Measurements from ENCODE around the gene HOMER2. TPM values are rescaled to one million over a fixed set of nuclear protein-coding genes. Genes with fewer than 3 reads are reported as not detected.

HOMER2 gene
- total RNA-seq, 3 donors from 2014 or later, result 6.1 to 295 (median 77.7) TPM

DNA sequence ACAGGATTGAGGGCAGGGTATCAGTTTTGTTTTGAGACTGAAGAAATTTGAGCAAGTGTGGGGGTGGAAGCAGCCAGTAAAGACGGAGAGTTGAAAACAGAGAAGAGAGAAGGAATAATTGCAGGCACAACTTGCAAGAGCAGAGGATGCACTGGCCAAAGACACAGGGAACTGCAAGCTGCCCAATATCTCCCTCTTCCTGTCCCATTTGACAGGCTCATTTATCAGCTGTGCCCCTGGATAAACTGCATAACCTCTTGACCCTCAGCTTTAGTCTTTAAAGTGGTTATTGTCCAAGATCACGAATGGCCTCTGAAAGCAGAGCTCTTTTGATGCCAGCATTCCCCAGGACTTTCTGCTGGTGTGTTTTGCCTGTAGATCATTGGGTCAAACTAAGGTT, 28.5 kb upstream of the HOMER2 start:
- intact Hi-C loops (cut with DNase I; ENCODE audit: low total_unique reads), result no loop called here
- Histone ChIP-seq H3K9me3 (no peaks in the 10 kb centered on the region), H3K27ac (no peak overlapping the region), H3K4me3 (no peak overlapping the region), H3K36me3 (no peaks in the 10 kb centered on the region), H3K4me1 (no peaks in the 10 kb centered on the region), H3K27me3 (no peaks in the 10 kb centered on the region)
- no peak for DNase-seq (ENCODE audit: low spot score in 2 of 2)
- TF ChIP-seq POLR2AphosphoS5 (IDR thresholded peaks at IDR 0.05), result no peak
- no peak for TF ChIP-seq POLR2A (IDR thresholded peaks at IDR 0.05)
- TF ChIP-seq, protein P1, sequence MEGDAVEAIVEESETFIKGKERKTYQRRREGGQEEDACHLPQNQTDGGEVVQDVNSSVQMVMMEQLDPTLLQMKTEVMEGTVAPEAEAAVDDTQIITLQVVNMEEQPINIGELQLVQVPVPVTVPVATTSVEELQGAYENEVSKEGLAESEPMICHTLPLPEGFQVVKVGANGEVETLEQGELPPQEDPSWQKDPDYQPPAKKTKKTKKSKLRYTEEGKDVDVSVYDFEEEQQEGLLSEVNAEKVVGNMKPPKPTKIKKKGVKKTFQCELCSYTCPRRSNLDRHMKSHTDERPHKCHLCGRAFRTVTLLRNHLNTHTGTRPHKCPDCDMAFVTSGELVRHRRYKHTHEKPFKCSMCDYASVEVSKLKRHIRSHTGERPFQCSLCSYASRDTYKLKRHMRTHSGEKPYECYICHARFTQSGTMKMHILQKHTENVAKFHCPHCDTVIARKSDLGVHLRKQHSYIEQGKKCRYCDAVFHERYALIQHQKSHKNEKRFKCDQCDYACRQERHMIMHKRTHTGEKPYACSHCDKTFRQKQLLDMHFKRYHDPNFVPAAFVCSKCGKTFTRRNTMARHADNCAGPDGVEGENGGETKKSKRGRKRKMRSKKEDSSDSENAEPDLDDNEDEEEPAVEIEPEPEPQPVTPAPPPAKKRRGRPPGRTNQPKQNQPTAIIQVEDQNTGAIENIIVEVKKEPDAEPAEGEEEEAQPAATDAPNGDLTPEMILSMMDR (IDR thresholded peaks at IDR 0.05), result no peak

DNA sequence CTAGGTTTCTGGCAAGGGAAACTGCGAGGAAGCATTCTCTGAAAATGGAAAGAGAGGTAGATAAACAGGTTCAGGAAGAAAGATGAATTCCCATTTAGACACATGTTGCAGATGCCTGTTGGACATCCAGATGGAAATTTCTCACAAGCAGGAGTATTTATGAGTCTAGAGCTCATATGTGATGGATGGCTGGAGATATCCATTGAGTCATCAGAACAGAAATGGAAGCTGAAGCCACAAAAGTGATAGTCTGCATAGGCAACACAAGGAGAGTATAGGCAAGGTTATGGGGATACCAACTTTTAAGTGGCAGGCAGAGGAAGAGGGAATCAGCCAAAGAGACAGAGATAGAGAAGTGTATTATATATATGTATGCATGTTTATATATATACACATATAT, 27.2 kb upstream of the HOMER2 start:
- Histone ChIP-seq H3K27ac (no peak overlapping the region), H3K36me3 (no peaks in the 10 kb centered on the region), H3K4me3 (no peak overlapping the region), H3K4me1 (no peaks in the 10 kb centered on the region), H3K27me3 (no peaks in the 10 kb centered on the region), H3K9me3 (no peaks in the 10 kb centered on the region)
- TF ChIP-seq POLR2AphosphoS5 (IDR thresholded peaks at IDR 0.05), result no peak
- TF ChIP-seq, protein P1 (IDR thresholded peaks at IDR 0.05), result no peak
- no peak for TF ChIP-seq POLR2A (IDR thresholded peaks at IDR 0.05)
- no peak for DNase-seq (ENCODE audit: low spot score in 2 of 2)
- intact Hi-C loops (cut with DNase I; ENCODE audit: low total_unique reads), result no loop called here

DNA sequence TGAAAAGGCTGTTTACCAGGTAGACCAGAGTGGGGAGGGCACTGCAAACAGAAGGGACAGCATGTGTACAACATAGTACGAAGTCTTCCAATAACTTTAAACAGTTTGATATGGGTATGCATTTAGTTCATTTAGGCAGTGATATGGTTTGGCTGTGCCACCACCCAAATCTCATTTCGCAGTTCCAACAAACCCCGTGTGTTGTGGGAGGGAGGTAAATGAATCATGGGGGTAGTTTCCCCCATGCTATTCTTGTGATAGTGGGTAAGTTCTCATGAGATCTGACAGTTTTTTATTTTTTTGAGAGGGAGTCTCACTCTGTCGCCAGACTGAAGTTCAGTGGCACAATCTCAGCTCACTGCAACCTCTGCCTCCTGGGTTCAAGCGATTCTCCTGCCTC, 25.9 kb upstream of the HOMER2 start:
- H3K9me3 ChIP-seq, result no peaks in the 10 kb centered on the region
- intact Hi-C loops (cut with DNase I; ENCODE audit: low total_unique reads), result no loop called here
- H3K4me3 ChIP-seq, result no peak overlapping the region
- no peak for DNase-seq (ENCODE audit: low spot score in 2 of 2)
- no peaks in the 10 kb centered on the region for H3K27me3 ChIP-seq
- no peaks in the 10 kb centered on the region for H3K4me1 ChIP-seq
- TF ChIP-seq POLR2A (IDR thresholded peaks at IDR 0.05), result no peak
- TF ChIP-seq, protein P1 (IDR thresholded peaks at IDR 0.05), result no peak
- TF ChIP-seq POLR2AphosphoS5 (IDR thresholded peaks at IDR 0.05), result no peak
- no peak overlapping the region for H3K27ac ChIP-seq
- no peaks in the 10 kb centered on the region for H3K36me3 ChIP-seq

DNA sequence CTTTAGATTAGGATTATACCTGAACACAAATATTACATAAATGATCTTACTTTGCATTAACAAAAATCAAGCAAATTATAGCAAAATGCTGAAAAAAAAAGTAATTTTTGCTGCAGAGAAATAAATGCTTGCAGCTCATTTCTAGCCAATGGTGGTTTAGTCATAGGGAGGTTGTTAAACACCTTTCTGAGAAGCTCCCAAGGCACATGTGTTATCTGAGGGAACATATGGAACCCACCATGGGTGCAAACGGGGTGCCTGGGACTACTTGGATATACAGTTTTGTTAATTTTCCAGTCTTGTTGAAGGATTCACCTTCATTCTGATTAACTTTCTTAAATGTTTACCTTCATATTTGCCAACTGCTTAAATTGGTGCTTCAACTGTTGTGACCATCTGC, 24.6 kb upstream of the HOMER2 start:
- no peak for DNase-seq (ENCODE audit: low spot score in 2 of 2)
- no peak for TF ChIP-seq POLR2A (IDR thresholded peaks at IDR 0.05)
- TF ChIP-seq POLR2AphosphoS5 (IDR thresholded peaks at IDR 0.05), result no peak
- TF ChIP-seq, protein P1 (IDR thresholded peaks at IDR 0.05), result no peak
- no peaks in the 10 kb centered on the region for H3K27me3 ChIP-seq
- intact Hi-C loops (cut with DNase I; ENCODE audit: low total_unique reads), result no loop called here
- H3K36me3 ChIP-seq, result no peaks in the 10 kb centered on the region
- no peak overlapping the region for H3K4me3 ChIP-seq
- H3K27ac ChIP-seq, result no peak overlapping the region
- H3K9me3 ChIP-seq, result no peaks in the 10 kb centered on the region
- no peaks in the 10 kb centered on the region for H3K4me1 ChIP-seq

DNA sequence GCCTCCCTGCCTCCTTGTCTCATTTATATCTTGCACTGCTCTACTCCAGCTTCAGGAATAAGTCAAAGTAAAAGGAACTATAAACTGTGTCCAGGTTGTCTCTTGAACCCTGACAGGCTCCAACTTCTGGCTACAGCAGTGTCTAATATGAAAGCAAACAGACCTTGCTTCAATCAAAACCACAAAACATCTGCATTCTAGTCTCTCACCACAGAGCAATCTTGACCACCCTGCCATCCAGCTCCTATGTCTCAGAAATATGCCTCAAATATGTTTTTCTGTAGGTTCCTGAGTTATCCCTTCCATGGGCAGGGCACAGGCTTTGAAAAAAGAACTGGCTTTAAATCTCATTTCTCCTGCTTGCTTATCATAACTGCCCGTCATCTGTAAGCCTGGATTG, 20.5 kb upstream of the HOMER2 start:
- Histone ChIP-seq H3K9me3 (no peaks in the 10 kb centered on the region), H3K27me3 (no peaks in the 10 kb centered on the region), H3K36me3 (no peaks in the 10 kb centered on the region), H3K4me1 (no peaks in the 10 kb centered on the region), H3K4me3 (no peak overlapping the region), H3K27ac (no peak overlapping the region)
- intact Hi-C loops (cut with DNase I; ENCODE audit: low total_unique reads), result no loop called here
- TF ChIP-seq POLR2A (IDR thresholded peaks at IDR 0.05) (no peak), POLR2AphosphoS5 (IDR thresholded peaks at IDR 0.05) (no peak)
- TF ChIP-seq, protein P1 (IDR thresholded peaks at IDR 0.05), result no peak
- DNase-seq (ENCODE audit: low spot score in 2 of 2), result no peak
